ENCODE results near the gene ELOVL6. TPM values are rescaled to one million over a fixed set of nuclear protein-coding genes. Genes with fewer than 3 reads are reported as not detected.

ELOVL6 gene
- total RNA-seq, 2 experiments from 2014 or later, result 1.6 to 2.9 TPM

DNA sequence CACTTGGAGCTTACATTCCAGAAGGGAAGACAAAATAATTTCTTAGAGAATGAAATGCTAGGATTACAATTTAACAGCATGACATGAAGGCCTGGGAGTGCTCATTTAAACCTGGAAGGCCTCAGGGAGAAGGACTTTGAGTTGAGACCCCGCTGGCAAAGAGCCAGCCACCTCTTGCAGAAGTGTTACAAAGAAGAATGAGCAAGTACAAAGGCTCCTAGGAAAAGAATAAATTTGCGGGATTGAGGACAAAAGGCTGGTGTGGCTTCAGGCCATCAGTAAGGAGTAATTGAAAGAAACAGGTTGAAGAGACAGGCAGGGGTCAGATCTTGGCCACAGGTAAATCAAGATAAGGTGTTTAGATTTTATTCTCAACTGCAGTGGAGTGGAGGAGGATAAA lies 3.1 kb upstream of the ELOVL6 start:
- peaks cover 17% of the 10 kb centered on the region for H3K36me3 Mint-ChIP-seq (ENCODE audit: low read depth)
- TF ChIP-seq, protein P1, sequence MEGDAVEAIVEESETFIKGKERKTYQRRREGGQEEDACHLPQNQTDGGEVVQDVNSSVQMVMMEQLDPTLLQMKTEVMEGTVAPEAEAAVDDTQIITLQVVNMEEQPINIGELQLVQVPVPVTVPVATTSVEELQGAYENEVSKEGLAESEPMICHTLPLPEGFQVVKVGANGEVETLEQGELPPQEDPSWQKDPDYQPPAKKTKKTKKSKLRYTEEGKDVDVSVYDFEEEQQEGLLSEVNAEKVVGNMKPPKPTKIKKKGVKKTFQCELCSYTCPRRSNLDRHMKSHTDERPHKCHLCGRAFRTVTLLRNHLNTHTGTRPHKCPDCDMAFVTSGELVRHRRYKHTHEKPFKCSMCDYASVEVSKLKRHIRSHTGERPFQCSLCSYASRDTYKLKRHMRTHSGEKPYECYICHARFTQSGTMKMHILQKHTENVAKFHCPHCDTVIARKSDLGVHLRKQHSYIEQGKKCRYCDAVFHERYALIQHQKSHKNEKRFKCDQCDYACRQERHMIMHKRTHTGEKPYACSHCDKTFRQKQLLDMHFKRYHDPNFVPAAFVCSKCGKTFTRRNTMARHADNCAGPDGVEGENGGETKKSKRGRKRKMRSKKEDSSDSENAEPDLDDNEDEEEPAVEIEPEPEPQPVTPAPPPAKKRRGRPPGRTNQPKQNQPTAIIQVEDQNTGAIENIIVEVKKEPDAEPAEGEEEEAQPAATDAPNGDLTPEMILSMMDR (IDR thresholded peaks at IDR 0.05), result no peak

DNA sequence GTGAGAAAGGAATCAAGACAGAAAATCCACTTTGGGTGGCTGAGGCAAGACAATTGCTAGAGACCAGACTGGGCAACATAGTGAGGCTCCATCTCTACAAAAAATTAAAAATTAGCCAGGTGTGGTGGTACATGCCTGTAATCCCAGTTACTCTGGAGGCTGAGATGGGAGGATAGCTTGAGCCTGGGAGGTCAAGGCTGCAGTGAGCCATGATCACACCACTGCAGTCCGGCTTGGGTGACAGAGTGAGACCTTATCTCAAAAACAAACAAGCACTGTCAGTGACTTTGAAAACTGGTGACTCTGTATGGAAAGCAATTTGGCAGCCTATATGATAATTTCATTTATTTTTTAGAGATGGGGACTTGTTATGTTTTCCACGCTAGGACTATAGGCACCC lies 2.3 kb upstream of the ELOVL6 start:
- Mint-ChIP-seq H3K4me1 (ENCODE audit: low read depth) (peaks cover 24% of the 10 kb centered on the region), H3K27me3 (no peaks in the 10 kb centered on the region), H3K36me3 (ENCODE audit: low read depth) (peaks cover 21% of the 10 kb centered on the region), H3K4me3 (peak overlapping the region; percentile 61), H3K9me3 (no peaks in the 10 kb centered on the region), H3K27ac (no peak overlapping the region)
- ChIA-PET CTCF (interaction anchor here (1.2 kb wide), 1 partner anchor 151 kb away, joined by 3 read pairs; no protein-coding TSS in a partner anchor), POLR2A (no interaction called here)
- TF ChIP-seq, protein P1 (IDR thresholded peaks at IDR 0.05), result no peak
- no peaks in the 10 kb centered on the region for H3K27me3 ChIP-seq (ENCODE audit: control insufficient read depth in 1 of 2, insufficient read depth in 2 of 2, low read length in 2 of 2)
- intact Hi-C loops (cut with DNase I, micrococcal nuclease), result no loop called here
- no peaks in the 10 kb centered on the region for H3K9me3 ChIP-seq (ENCODE audit: control insufficient read depth in 1 of 2, insufficient read depth in 1 of 2, low read length in 2 of 2)
- ATAC-seq (ENCODE audit: poor library complexity), result no peak
- no peak overlapping the region for H3K4me3 ChIP-seq (ENCODE audit: low read length)
- H3K27ac ChIP-seq (ENCODE audit: low read depth in 1 of 2, low read length in 2 of 2), result no peak overlapping the region
- no peaks in the 10 kb centered on the region for H3K36me3 ChIP-seq (ENCODE audit: insufficient read depth, low read length)
- DNase-seq, result no peak
- peaks cover 16% of the 10 kb centered on the region for H3K4me1 ChIP-seq (ENCODE audit: insufficient read depth, low read length)

More for the DNA sequence above, 3.1 kb upstream of the ELOVL6 start:
- DNase-seq, result no peak
- ATAC-seq (ENCODE audit: poor library complexity), result no peak
- Histone ChIP-seq H3K36me3 (ENCODE audit: insufficient read depth, low read length) (no peaks in the 10 kb centered on the region), H3K27ac (ENCODE audit: low read depth in 1 of 2, low read length in 2 of 2) (no peak overlapping the region), H3K27me3 (ENCODE audit: control insufficient read depth in 1 of 2, insufficient read depth in 2 of 2, low read length in 2 of 2) (no peaks in the 10 kb centered on the region), H3K4me1 (ENCODE audit: insufficient read depth, low read length) (peaks cover 11% of the 10 kb centered on the region), H3K4me3 (ENCODE audit: low read length) (no peak overlapping the region), H3K9me3 (ENCODE audit: control insufficient read depth in 1 of 2, insufficient read depth in 1 of 2, low read length in 2 of 2) (no peaks in the 10 kb centered on the region)
- ChIA-PET POLR2A (no interaction called here), CTCF (interaction anchor here (1.2 kb wide), 1 partner anchor 152 kb away, joined by 3 read pairs; no protein-coding TSS in a partner anchor)
- intact Hi-C loops (cut with DNase I, micrococcal nuclease), result no loop called here
- H3K4me1 Mint-ChIP-seq (ENCODE audit: low read depth), result peaks cover 20% of the 10 kb centered on the region
- H3K9me3 Mint-ChIP-seq, result no peaks in the 10 kb centered on the region
- no peaks in the 10 kb centered on the region for H3K27me3 Mint-ChIP-seq
- H3K4me3 Mint-ChIP-seq, result no peak overlapping the region
- no peak overlapping the region for H3K27ac Mint-ChIP-seq

DNA sequence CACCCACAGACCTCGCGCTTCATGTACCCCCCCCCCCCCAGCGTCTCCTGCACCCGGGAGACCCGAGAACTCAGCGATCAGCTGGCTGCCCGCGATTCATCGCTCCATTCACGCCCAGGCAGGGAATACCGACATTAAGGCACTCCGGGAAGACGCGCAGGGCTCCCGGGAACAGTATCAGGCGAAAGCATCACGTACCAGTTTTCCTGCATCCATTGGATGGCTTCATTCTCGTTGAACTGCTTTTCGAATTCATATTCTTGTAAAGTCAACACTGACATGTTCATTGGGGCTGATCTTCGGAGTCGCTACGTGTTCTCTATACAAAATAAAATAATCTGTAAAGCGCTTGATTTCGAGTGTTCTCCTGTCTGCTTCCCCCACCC lies 373 bp downstream of the ELOVL6 start:
- no peaks in the 10 kb centered on the region for H3K9me3 Mint-ChIP-seq
- ChIA-PET POLR2A (interaction anchor here (1.2 to 1.7 kb wide), 2 partner anchors 33 to 1578 kb away, joined by 4 read pairs; partner anchors contain the start of gene RPL34), CTCF (interaction anchor here (1.0 kb wide), 1 partner anchor 148 kb away, joined by 3 read pairs; no protein-coding TSS in a partner anchor)
- peak overlapping the region; percentile 83 for H3K27ac Mint-ChIP-seq
- Histone ChIP-seq H3K36me3 (ENCODE audit: insufficient read depth, low read length) (no peaks in the 10 kb centered on the region), H3K4me3 (ENCODE audit: low read length) (peak overlapping the region; percentile 92), H3K27me3 (ENCODE audit: control insufficient read depth in 1 of 2, insufficient read depth in 2 of 2, low read length in 2 of 2) (no peaks in the 10 kb centered on the region), H3K4me1 (ENCODE audit: insufficient read depth, low read length) (peaks cover 22% of the 10 kb centered on the region), H3K9me3 (ENCODE audit: control insufficient read depth in 1 of 2, insufficient read depth in 1 of 2, low read length in 2 of 2) (no peaks in the 10 kb centered on the region), H3K27ac (ENCODE audit: low read depth in 1 of 2, low read length in 2 of 2) (no peak overlapping the region)
- H3K4me1 Mint-ChIP-seq (ENCODE audit: low read depth), result peaks cover 42% of the 10 kb centered on the region
- TF ChIP-seq, protein P1 (IDR thresholded peaks at IDR 0.05), result no peak
- intact Hi-C loops (cut with DNase I, micrococcal nuclease), result loop anchor here in 1 of 2 experiments (5.0 to 10.0 kb wide), 2 partner anchors 383 to 771 kb away; partner anchors contain the start of gene GAR1
- peaks cover 22% of the 10 kb centered on the region for H3K36me3 Mint-ChIP-seq (ENCODE audit: low read depth)
- H3K27me3 Mint-ChIP-seq, result no peaks in the 10 kb centered on the region
- peak overlapping the region; percentile 100 for H3K4me3 Mint-ChIP-seq
- no peak for ATAC-seq (ENCODE audit: poor library complexity)
- no peak for DNase-seq
